Esophagus squamous epithelium (tissue), 4 donors: ENCODE results near the gene USF2.

Source experiments
- CTCF ChIP-seq, 6 experiments: fragments of 450-650 bp in 4 of 6; fragments of 200-600 bp in 2 of 6; sonication (generic) in 2 of 6; IDR thresholded peaks; one replicate each; pipeline ENCODE4 v1.5.1; 2016 to 2019; ENCODE audit warnings: antibody characterized with exemption in 6 of 6, mild to moderate bottlenecking in 4 of 6, moderate library complexity in 4 of 6
- POLR2A ChIP-seq, 4 donors: fragments of 450-650 bp; IDR thresholded peaks; one replicate each; pipeline ENCODE4 v1.6.1; 2017; ENCODE audit warnings: antibody characterized with exemption in 4 of 4, mild to moderate bottlenecking in 4 of 4, moderate library complexity in 3 of 4

- TF ChIP-seq CTCF (IDR thresholded peaks at IDR 0.05) (no peak), POLR2A (IDR thresholded peaks at IDR 0.05) (no peak)
These were observed 4.3 kb upstream of the USF2 start for GRCh38 chr19:35264268-35265125.
